ENCODE data around the gene SEC14L1. TPM values are rescaled to one million over a fixed set of nuclear protein-coding genes. Genes with fewer than 3 reads are reported as not detected.

SEC14L1 gene
- total and polyA plus RNA-seq, 2 of the 8 experiments (the other 6 are each of a cell fraction or from before 2014, with no cell fraction given), result 27.2 to 74.4 TPM

GRCh38 chr17:77185137-77185536 is 44.4 kb downstream of the SEC14L1 start (continued):
- no peak for TF ChIP-seq CHD7 (IDR thresholded peaks at IDR 0.05; ENCODE audit: insufficient replicate concordance, low read length)
- no peak for TF ChIP-seq JUND (IDR thresholded peaks at IDR 0.05; ENCODE audit: low read length)
- no peak for TF ChIP-seq CTBP2 (IDR thresholded peaks at IDR 0.05; ENCODE audit: borderline replicate concordance, insufficient read depth, insufficient read length, low read length)
- no peak for TF ChIP-seq SP1 (IDR thresholded peaks at IDR 0.05; ENCODE audit: low read depth, low read length)
- TF ChIP-seq MAFK (IDR thresholded peaks at IDR 0.05; ENCODE audit: low read depth, low read length), result no peak
- TF ChIP-seq E2F6 (IDR thresholded peaks at IDR 0.05), result no peak
- TF ChIP-seq EP300 (IDR thresholded peaks at IDR 0.05; ENCODE audit: borderline replicate concordance in 1 of 2, low read depth in 2 of 2, low read length in 2 of 2), result no peak
- no peak for TF ChIP-seq ZNF274 (IDR thresholded peaks at IDR 0.05; ENCODE audit: borderline replicate concordance, extremely low read depth, low read length)
- no peak for TF ChIP-seq SP2 (IDR thresholded peaks at IDR 0.05; ENCODE audit: low read length)
- no peak for TF ChIP-seq SAP30 (IDR thresholded peaks at IDR 0.05; ENCODE audit: insufficient read depth, insufficient replicate concordance, low read length)
